Neural progenitor cell (in vitro differentiated cells): Measurements from ENCODE around the gene ATP1A3. TPM values are rescaled to one million over a fixed set of nuclear protein-coding genes. Genes with fewer than 3 reads are reported as not detected.
A peak's percentile ranks its signal among the peaks of the same experiment; 100 is the strongest.

Source experiments
- DNase-seq: peaks from one replicate; pipeline ENCODE4 v3.0.0-alpha.2; 2016; ENCODE audit warnings: low spot score
- H2AFZ ChIP-seq: fragments of 200-600 bp; sonication (generic); replicated peaks from 2 replicates; pipeline ENCODE4 v1.6.1; 2016; ENCODE audit warnings: antibody characterized with exemption
- H3F3A ChIP-seq: fragments of 200-600 bp; sonication (generic); 2 replicates; pipeline ENCODE4 v1.6.1; 2016; ENCODE audit warnings: antibody characterized with exemption, low read depth
- H3K27ac ChIP-seq: fragments of 200-600 bp; sonication (generic); 2 replicates; pipeline ENCODE4 v1.5.1; 2016; ENCODE audit warnings: mild to moderate bottlenecking
- H3K27me3 ChIP-seq: fragments of 200-600 bp; sonication (generic); 2 replicates; pipeline ENCODE4 v1.6.1; 2016; ENCODE audit warnings: mild to moderate bottlenecking, moderate library complexity
- H3K36me3 ChIP-seq: fragments of 200-600 bp; sonication (generic); 2 replicates; pipeline ENCODE4 v1.5.1; 2016
- H3K4me1 ChIP-seq: fragments of 200-600 bp; sonication (generic); 2 replicates; pipeline ENCODE4 v1.6.1; 2016; ENCODE audit warnings: mixed run types
- H3K4me2 ChIP-seq: fragments of 200-600 bp; sonication (generic); 2 replicates; pipeline ENCODE4 v1.6.1; 2016
- H3K4me3 ChIP-seq: fragments of 200-600 bp; sonication (generic); 2 replicates; pipeline ENCODE4 v1.5.1; 2016
- H3K79me2 ChIP-seq: fragments of 200-600 bp; sonication (generic); 2 replicates; pipeline ENCODE4 v1.6.1; 2016; ENCODE audit warnings: low read depth
- H3K9ac ChIP-seq: fragments of 200-600 bp; sonication (generic); 2 replicates; pipeline ENCODE4 v1.6.1; 2016
- H3K9me3 ChIP-seq: fragments of 200-600 bp; sonication (generic); 2 replicates; pipeline ENCODE4 v1.5.1; 2016; ENCODE audit warnings: low read depth
- H4K20me1 ChIP-seq: fragments of 200-600 bp; sonication (generic); 2 replicates; pipeline ENCODE4 v1.6.1; 2016; ENCODE audit warnings: low read depth
- H3K27ac Mint-ChIP-seq: 3 replicates; pipeline ENCODE4 v1.8.0; 2021; ENCODE audit warnings: mixed read lengths
- H3K27me3 Mint-ChIP-seq: 2 replicates; pipeline ENCODE4 v1.8.0; 2022; ENCODE audit warnings: low read depth, mild to moderate bottlenecking, inconsistent platforms, moderate library complexity, mixed read lengths; ENCODE audit not compliant: insufficient read depth
- H3K36me3 Mint-ChIP-seq: 3 replicates; pipeline ENCODE4 v1.8.0; 2021; ENCODE audit warnings: mixed read lengths
- H3K4me1 Mint-ChIP-seq: 3 replicates; pipeline ENCODE4 v1.8.0; 2021; ENCODE audit warnings: mixed read lengths
- H3K4me3 Mint-ChIP-seq: 3 replicates; pipeline ENCODE4 v1.8.0; 2021; ENCODE audit warnings: mild to moderate bottlenecking, moderate library complexity, mixed read lengths
- H3K9me3 Mint-ChIP-seq: 3 replicates; pipeline ENCODE4 v1.8.0; 2020; ENCODE audit warnings: mixed read lengths
- EZH2 ChIP-seq: fragments of 200-600 bp; sonication (generic); IDR thresholded peaks from 2 replicates; pipeline ENCODE4 v1.6.1; 2017; ENCODE audit warnings: antibody characterized with exemption, mild to moderate bottlenecking, moderate library complexity
- EZH2phosphoT487 ChIP-seq: fragments of 200-600 bp; sonication (generic); IDR thresholded peaks from 2 replicates; pipeline ENCODE4 v1.6.1; 2017; ENCODE audit warnings: antibody characterized with exemption
- total RNA-seq: library from RNA; depleted of rRNA; stranded (reverse); fragments of >200 nt; gene quantifications from 2 replicates; pipeline ENCODE4 v1.2.3, GENCODE V29; 2015; ENCODE audit warnings: low replicate concordance
- TF ChIP-seq, protein P1 (sequence below): fragments of 200-600 bp; sonication (generic); IDR thresholded peaks from 2 replicates; pipeline ENCODE4 v1.5.1; 2017; ENCODE audit warnings: antibody characterized with exemption, mild to moderate bottlenecking

ATP1A3 gene
- total RNA-seq, 1 donor from 2014 or later = not detected

DNA sequence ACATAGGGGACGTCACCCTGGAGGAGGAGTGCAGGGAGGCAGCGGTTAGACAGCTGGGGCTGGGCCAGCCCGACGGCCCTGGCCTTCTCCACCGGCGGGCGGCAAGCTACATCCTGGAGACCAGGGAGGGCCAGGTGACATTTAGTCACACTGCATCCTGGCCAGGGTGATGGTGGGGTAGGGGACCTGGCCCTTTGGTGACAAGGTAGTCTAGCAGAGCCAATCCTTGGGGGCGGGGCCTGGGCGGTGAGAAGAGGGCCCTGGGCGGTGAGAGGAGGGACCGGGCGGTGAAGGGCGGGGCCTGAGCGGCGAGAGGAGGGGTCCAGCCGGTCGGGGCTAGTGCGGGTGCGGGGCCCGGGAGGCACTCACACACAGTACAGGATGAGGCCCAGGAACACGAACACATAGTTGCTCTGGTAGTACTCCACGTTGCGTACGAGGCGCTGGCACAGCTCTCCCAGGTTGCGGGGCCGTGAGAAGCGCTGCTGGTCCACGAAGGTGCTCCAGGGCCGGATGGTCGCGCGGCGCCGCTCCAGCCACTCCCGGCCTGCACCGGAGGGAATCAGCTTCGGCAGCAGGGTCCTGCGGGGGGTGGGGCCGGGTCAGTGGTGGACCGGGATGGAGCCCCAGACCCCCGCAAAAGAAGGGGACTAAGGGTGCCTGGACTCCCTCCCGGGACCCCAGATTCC lies 35.5 kb downstream of the ATP1A3 start:
- Histone ChIP-seq H3K4me2 (peak overlapping the region; percentile 89), H3K79me2 (no peaks in the 10 kb centered on the region), H3F3A (peaks cover 16% of the 10 kb centered on the region), H3K4me3 (peak overlapping the region; percentile 92), H2AFZ (peak overlapping the region; percentile 73), H3K4me1 (peaks cover 5% of the 10 kb centered on the region), H3K9me3 (no peaks in the 10 kb centered on the region), H3K27ac (no peak overlapping the region), H3K27me3 (no peaks in the 10 kb centered on the region), H3K36me3 (no peaks in the 10 kb centered on the region), H4K20me1 (peaks cover 10% of the 10 kb centered on the region), H3K9ac (peak overlapping the region; percentile 44)
- Mint-ChIP-seq H3K9me3 (no peaks in the 10 kb centered on the region), H3K27ac (no peak overlapping the region), H3K4me3 (peak overlapping the region; percentile 93), H3K36me3 (no peaks in the 10 kb centered on the region), H3K27me3 (peaks cover 6% of the 10 kb centered on the region), H3K4me1 (peaks cover 13% of the 10 kb centered on the region)
- peak; percentile 94 for DNase-seq
- TF ChIP-seq EZH2phosphoT487 (no peak), EZH2 (no peak)
- TF ChIP-seq, protein P1, sequence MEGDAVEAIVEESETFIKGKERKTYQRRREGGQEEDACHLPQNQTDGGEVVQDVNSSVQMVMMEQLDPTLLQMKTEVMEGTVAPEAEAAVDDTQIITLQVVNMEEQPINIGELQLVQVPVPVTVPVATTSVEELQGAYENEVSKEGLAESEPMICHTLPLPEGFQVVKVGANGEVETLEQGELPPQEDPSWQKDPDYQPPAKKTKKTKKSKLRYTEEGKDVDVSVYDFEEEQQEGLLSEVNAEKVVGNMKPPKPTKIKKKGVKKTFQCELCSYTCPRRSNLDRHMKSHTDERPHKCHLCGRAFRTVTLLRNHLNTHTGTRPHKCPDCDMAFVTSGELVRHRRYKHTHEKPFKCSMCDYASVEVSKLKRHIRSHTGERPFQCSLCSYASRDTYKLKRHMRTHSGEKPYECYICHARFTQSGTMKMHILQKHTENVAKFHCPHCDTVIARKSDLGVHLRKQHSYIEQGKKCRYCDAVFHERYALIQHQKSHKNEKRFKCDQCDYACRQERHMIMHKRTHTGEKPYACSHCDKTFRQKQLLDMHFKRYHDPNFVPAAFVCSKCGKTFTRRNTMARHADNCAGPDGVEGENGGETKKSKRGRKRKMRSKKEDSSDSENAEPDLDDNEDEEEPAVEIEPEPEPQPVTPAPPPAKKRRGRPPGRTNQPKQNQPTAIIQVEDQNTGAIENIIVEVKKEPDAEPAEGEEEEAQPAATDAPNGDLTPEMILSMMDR = no peak

DNA sequence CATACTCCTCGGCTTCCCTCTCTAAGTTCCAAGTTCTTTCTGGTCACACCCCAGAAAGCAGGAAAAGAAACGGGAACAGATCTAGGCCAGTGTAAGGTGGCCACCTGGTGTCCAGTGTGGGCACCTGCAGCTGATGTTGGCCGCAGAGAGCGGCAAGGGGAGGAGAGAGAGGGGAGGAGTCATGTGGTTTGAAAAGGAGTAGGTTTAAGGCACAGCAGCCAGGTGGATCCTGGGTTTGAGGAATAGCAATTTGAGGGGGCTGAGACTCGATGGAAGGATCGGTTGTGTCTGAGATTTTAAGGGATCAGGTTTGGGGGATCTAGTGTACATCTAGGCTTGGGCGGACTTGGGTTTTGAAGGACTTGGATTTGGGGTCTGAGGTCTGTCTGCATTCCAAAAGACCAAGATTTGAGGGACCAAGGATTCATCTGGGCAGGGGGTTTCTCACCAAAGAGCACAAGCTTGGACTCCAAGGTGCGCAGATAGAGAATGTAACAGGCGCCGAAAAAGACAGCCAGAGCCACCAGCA lies 36.1 kb downstream of the ATP1A3 start:
- peak; percentile 92 for DNase-seq
- H3K79me2 ChIP-seq = no peaks in the 10 kb centered on the region
- H3K27me3 Mint-ChIP-seq = peaks cover 6% of the 10 kb centered on the region
- H2AFZ ChIP-seq = peak overlapping the region; percentile 73
- H3K4me1 Mint-ChIP-seq = peaks cover 13% of the 10 kb centered on the region
- peak overlapping the region; percentile 93 for H3K4me3 Mint-ChIP-seq
- no peaks in the 10 kb centered on the region for H3K27me3 ChIP-seq
- no peak overlapping the region for H3K27ac Mint-ChIP-seq
- TF ChIP-seq EZH2 (no peak), EZH2phosphoT487 (no peak)
- TF ChIP-seq, protein P1 = peak; percentile 89
- H3K4me2 ChIP-seq = peak overlapping the region; percentile 89
- H3K4me1 ChIP-seq = peaks cover 5% of the 10 kb centered on the region
- H3K36me3 ChIP-seq = no peaks in the 10 kb centered on the region
- H3K36me3 Mint-ChIP-seq = no peaks in the 10 kb centered on the region
- no peak overlapping the region for H3K27ac ChIP-seq
- H3F3A ChIP-seq = peaks cover 16% of the 10 kb centered on the region
- no peaks in the 10 kb centered on the region for H3K9me3 ChIP-seq
- H3K9ac ChIP-seq = no peak overlapping the region
- H3K4me3 ChIP-seq = peak overlapping the region; percentile 92
- H4K20me1 ChIP-seq = peaks cover 10% of the 10 kb centered on the region
- no peaks in the 10 kb centered on the region for H3K9me3 Mint-ChIP-seq

DNA sequence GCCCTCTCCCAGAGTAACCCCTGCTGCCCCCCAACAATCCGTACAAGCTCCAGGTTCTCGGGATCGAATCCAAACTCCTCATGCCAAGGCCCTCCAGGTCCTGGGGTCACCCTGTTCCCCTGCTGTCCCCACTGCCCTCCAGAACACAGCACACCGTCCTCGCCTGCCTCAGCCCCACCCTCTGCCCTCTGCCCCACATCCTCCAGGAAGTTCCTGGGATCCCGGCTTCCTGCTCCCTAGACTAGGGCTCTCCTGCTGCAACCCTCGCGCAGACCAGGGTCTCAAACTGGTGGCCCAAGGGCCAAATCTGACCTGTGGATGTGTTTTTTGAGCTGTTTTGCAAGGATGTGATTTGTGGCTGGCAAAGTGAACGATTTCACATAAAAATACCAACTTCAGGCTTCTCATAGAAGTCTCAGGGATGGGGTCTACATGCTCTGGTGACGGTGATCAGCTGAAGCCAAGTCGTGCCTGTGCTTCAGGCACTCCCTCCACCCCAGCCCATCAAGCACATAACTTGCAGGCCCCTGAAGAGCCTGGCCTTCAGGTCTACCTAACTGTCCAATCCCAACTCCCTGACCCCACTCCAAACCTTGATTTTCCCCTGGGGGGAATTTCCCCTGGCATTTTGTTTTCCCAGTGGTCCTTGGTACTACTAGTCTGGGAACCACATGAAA lies 36.7 kb downstream of the ATP1A3 start:
- Histone ChIP-seq H4K20me1 (peaks cover 10% of the 10 kb centered on the region), H3K36me3 (no peaks in the 10 kb centered on the region), H3K27ac (no peak overlapping the region), H3K4me3 (no peak overlapping the region), H3K9me3 (no peaks in the 10 kb centered on the region), H3K4me2 (no peak overlapping the region), H3K9ac (no peak overlapping the region), H3K4me1 (peaks cover 5% of the 10 kb centered on the region), H3K79me2 (no peaks in the 10 kb centered on the region), H2AFZ (no peak overlapping the region), H3K27me3 (no peaks in the 10 kb centered on the region), H3F3A (peaks cover 16% of the 10 kb centered on the region)
- Mint-ChIP-seq H3K27ac (no peak overlapping the region), H3K4me3 (peak overlapping the region; percentile 93), H3K27me3 (peaks cover 6% of the 10 kb centered on the region), H3K9me3 (no peaks in the 10 kb centered on the region), H3K4me1 (peaks cover 13% of the 10 kb centered on the region), H3K36me3 (no peaks in the 10 kb centered on the region)
- TF ChIP-seq, protein P1 = no peak
- TF ChIP-seq EZH2phosphoT487 (no peak), EZH2 (no peak)
- no peak for DNase-seq
